ENCODE measurements around the gene ZNRF1. TPM values are rescaled to one million over a fixed set of nuclear protein-coding genes. Genes with fewer than 3 reads are reported as not detected.

ZNRF1 gene
- total and polyA plus RNA-seq, 2 of the 8 experiments (the other 6 are each of a cell fraction or from before 2014, with no cell fraction given): 33.5 to 52.9 TPM

DNA sequence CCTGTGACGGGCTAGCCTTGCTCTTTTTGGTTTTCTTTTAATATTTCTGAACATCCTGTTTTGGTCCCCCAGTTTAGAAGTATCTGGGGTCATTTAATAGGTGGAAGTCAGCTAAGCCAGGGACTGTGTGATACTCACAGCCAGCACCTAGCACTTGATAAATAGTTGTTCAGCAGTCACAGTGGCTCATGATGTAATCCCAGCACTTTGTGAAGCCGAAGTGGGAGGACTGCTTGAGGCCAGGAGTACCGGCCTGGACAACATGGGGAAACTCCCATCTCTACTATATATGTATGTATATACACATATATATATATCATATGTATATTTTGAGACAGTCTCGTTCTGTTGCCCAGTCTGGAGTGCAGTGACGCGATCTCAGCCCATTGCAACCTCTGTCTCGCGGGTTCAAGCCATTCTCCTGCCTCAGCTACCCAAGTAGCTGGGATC, 1.8 kb upstream of the ZNRF1 start:
- Histone ChIP-seq H4K5ac (ENCODE audit: insufficient read length, low read depth, low read length) (peak overlapping the region; percentile 36), H2BK20ac (ENCODE audit: low read length) (no peak overlapping the region), H4K91ac (replicated peaks; ENCODE audit: insufficient read length, low read length) (no peak overlapping the region), H4K8ac (ENCODE audit: extremely low read depth, insufficient read depth, low read length) (peak overlapping the region; percentile 18; the same call in 1 of the 2 replicates), H2AK5ac (ENCODE audit: low read depth, low read length) (no peak overlapping the region), H3K79me1 (ENCODE audit: low read depth, low read length) (peaks cover 7% of the 10 kb centered on the region), H3K27me3 (replicated peaks in 1 of 4; ENCODE audit: control insufficient read depth in 3 of 4, extremely low read depth in 1 of 4, insufficient read depth in 3 of 4, low read length in 3 of 4) (no peaks in the 10 kb centered on the region; a peak in 1 of 7 replicates), H4K20me1 (replicated peaks in 1 of 2; ENCODE audit: control insufficient read depth in 1 of 2, insufficient read depth in 2 of 2, low read length in 2 of 2) (peaks cover 15 to 16% of the 10 kb centered on the region in 2 experiments), H2AFZ (ENCODE audit: low read length) (peak overlapping the region; percentile 63; the same call in 1 of the 2 replicates), H3K4me3 (ENCODE audit: extremely low read depth in 1 of 4, insufficient read depth in 2 of 4, low read depth in 3 of 4, low read length in 4 of 4) (no peak overlapping the region), H3K4ac (replicated peaks; ENCODE audit: insufficient read length, low read depth, low read length) (no peak overlapping the region), H2BK12ac (ENCODE audit: low read depth, low read length) (no peak overlapping the region), H3K14ac (ENCODE audit: insufficient read length) (no peak overlapping the region), H3K23me2 (ENCODE audit: low read depth, low read length) (peaks cover 9% of the 10 kb centered on the region), H2BK120ac (replicated peaks; ENCODE audit: low read depth, low read length) (peak overlapping the region; percentile 13), H2BK5ac (ENCODE audit: low read depth, low read length) (no peak overlapping the region), H3K27ac (ENCODE audit: low read depth, low read length) (no peak overlapping the region), H3K36me3 (ENCODE audit: control insufficient read depth in 2 of 4, insufficient read depth in 4 of 4, low read length in 3 of 4) (no peaks in the 10 kb centered on the region), H3K4me2 (ENCODE audit: insufficient read depth in 1 of 2, low read depth in 2 of 2, low read length in 2 of 2) (no peak overlapping the region), H3K56ac (replicated peaks; ENCODE audit: insufficient read length, low read depth, low read length) (no peak overlapping the region), H3K4me1 (replicated peaks in 1 of 4; ENCODE audit: control insufficient read depth in 3 of 4, insufficient read depth in 4 of 4, low read length in 3 of 4) (peaks cover 0 to 15% (median 9%) of the 10 kb centered on the region in 4 experiments; a peak in 6 of 7 replicates), H3K79me2 (ENCODE audit: control insufficient read depth in 1 of 2, insufficient read depth in 2 of 2, low read length in 2 of 2) (peaks cover 14 to 24% of the 10 kb centered on the region in 2 experiments), H3K18ac (ENCODE audit: extremely low read depth, low read length) (peak overlapping the region; percentile 60; the same call in 1 of the 2 replicates), H3K23ac (ENCODE audit: insufficient read length) (no peak overlapping the region), H3K9me3 (ENCODE audit: insufficient read depth in 2 of 2, low read depth in 1 of 2, low read length in 1 of 2) (no peaks in the 10 kb centered on the region), H2BK15ac (ENCODE audit: low read length) (no peak overlapping the region), H3K9ac (replicated peaks in 1 of 4; ENCODE audit: extremely low read depth in 1 of 4, low read depth in 3 of 4, low read length in 3 of 4) (no peak overlapping the region)
- WGBS, 2 experiments (ENCODE audit: extremely low coverage in 1 of 2, insufficient coverage in 1 of 2, insufficient read length in 1 of 2, insufficient replicate concordance in 2 of 2, low coverage in 1 of 2, low lambda C conversion rate in 2 of 2, missing lambda C conversion rate in 1 of 2): 91% methylated on average over 8 of the region's 8 CpGs; no CpG with 5 or more reads in 1 of the 2 experiments
- FAIRE-seq: no peak
- DNase-seq (ENCODE audit: low read depth in 1 of 2, low spot score in 2 of 2): no peak
- ChIA-PET POLR2A (ENCODE audit: partially characterized antibody) (interaction anchor here (7.8 kb wide), 1 partner anchor 114 kb away, joined by 62 read pairs; no protein-coding TSS in a partner anchor), CTCF (ENCODE audit: partially characterized antibody) (interaction anchor here (0.6 to 9.3 kb wide), 5 partner anchors 10 to 118 kb away, joined by 3 to 171 read pairs (median 20); partner anchors contain the start of genes LDHD and WDR59)
- TF ChIP-seq, protein P1, sequence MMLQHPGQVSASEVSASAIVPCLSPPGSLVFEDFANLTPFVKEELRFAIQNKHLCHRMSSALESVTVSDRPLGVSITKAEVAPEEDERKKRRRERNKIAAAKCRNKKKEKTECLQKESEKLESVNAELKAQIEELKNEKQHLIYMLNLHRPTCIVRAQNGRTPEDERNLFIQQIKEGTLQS (IDR thresholded peaks at IDR 0.05; ENCODE audit: insufficient read depth, low read depth, low read length): no peak
- TF ChIP-seq CREB1 (IDR thresholded peaks at IDR 0.05): no peak
- TF ChIP-seq FOSL1 (IDR thresholded peaks at IDR 0.05; ENCODE audit: insufficient read depth, low read depth, low read length): no peak
- TF ChIP-seq SRF (IDR thresholded peaks at IDR 0.05; ENCODE audit: low read depth, low read length): no peak
- no peak for TF ChIP-seq SAP30 (IDR thresholded peaks at IDR 0.05; ENCODE audit: insufficient read depth, insufficient replicate concordance, low read length)
- TF ChIP-seq CEBPB (IDR thresholded peaks at IDR 0.05; ENCODE audit: low read depth, low read length): no peak
- no peak for TF ChIP-seq BCL11A (IDR thresholded peaks at IDR 0.05; ENCODE audit: low read depth in 2 of 2, low read length in 2 of 2)
- no peak for TF ChIP-seq YY1 (IDR thresholded peaks at IDR 0.05; ENCODE audit: low read depth, low read length)
- TF ChIP-seq RBBP5 (IDR thresholded peaks at IDR 0.05; ENCODE audit: borderline replicate concordance, low read depth, low read length): no peak
- TF ChIP-seq, protein P2, sequence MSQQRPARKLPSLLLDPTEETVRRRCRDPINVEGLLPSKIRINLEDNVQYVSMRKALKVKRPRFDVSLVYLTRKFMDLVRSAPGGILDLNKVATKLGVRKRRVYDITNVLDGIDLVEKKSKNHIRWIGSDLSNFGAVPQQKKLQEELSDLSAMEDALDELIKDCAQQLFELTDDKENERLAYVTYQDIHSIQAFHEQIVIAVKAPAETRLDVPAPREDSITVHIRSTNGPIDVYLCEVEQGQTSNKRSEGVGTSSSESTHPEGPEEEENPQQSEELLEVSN (IDR thresholded peaks at IDR 0.05): no peak
- no peak for TF ChIP-seq TAF7 (optimal IDR thresholded peaks at IDR 0.05; ENCODE audit: borderline replicate concordance, low read depth, low read length)
- TF ChIP-seq SUZ12 (IDR thresholded peaks at IDR 0.05; ENCODE audit: low read length): no peak
- TF ChIP-seq JUN (IDR thresholded peaks at IDR 0.05; ENCODE audit: low read depth, low read length): no peak

Measured in H1 (cell line).